GM12878 (cell line): ENCODE results near the gene REV3L. TPM values are rescaled to one million over a fixed set of nuclear protein-coding genes. Genes with fewer than 3 reads are reported as not detected.

Experiments
- ATAC-seq: fragments of 200-7000 bp; cut with Tn5 transposase; 3 replicates; pipeline ENCODE4 v1.9.1; 2020; ENCODE audit warnings: mild to moderate bottlenecking, moderate library complexity
- BruUV-seq: library from RNA; stranded (reverse); fragments of 400-500 nt; replicated peaks from 2 replicates; lab custom pipeline; 2021; lab: Mats Ljungman, UMichigan
- CTCF ChIA-PET: fragments of 300-600 bp; sonication (Branson Sonifier 250); formaldehyde crosslinking; extraction: SDS; loops from one replicate; lab custom pipeline; 2021; ENCODE audit warnings: inconsistent platforms; lab: Yijun Ruan, JAX
- POLR2A ChIA-PET: fragments of 350-600 bp; formaldehyde crosslinking; extraction: SDS; loops from one replicate; lab custom pipeline; 2021; ENCODE audit warnings: inconsistent platforms; lab: Charles Lee
- RAD21 ChIA-PET: fragments of 300-600 bp; sonication (Branson Sonifier 250); formaldehyde crosslinking; loops from one replicate; lab custom pipeline; 2023; ENCODE audit warnings: antibody characterized with exemption; ENCODE audit not compliant: unreplicated experiment; lab: Charles Lee
- SMC1A ChIA-PET: fragments of 300-600 bp; sonication (Branson Sonifier 250); formaldehyde crosslinking; loops from one replicate; lab custom pipeline; 2023; ENCODE audit not compliant: unreplicated experiment, uncharacterized antibody; lab: Charles Lee
- DNase-seq: peaks from one replicate; pipeline ENCODE4 v3.0.0-alpha.2; 2011; ENCODE audit warnings: low read depth, low spot score
- FAIRE-seq: peaks from 3 replicates; lab custom pipeline; 2011; peaks lifted over from hg19 to GRCh38; lab: Jason Lieb, UNC
- H2AFZ ChIP-seq: 2 replicates; pipeline ENCODE4 v1.6.0; 2011; ENCODE audit warnings: low read depth, low read length, control low read depth; ENCODE audit not compliant: control insufficient read depth
- H3K27ac ChIP-seq: 2 replicates; pipeline ENCODE4 v1.5.1; 2011; ENCODE audit warnings: control low read depth; ENCODE audit not compliant: control insufficient read depth, insufficient read depth
- H3K27me3 ChIP-seq, 2 experiments: replicated peaks in 1 of 2; 2 replicates each; pipeline versions ENCODE4 v1.6.0 to v1.6.1; 2011; ENCODE audit warnings: low read length in 1 of 2; ENCODE audit not compliant: control insufficient read depth in 2 of 2, insufficient read depth in 2 of 2
- H3K36me3 ChIP-seq, 2 experiments: 2 replicates each; pipeline ENCODE4 v1.5.1; 2011; ENCODE audit warnings: low read length in 1 of 2; ENCODE audit not compliant: control insufficient read depth in 2 of 2, insufficient read depth in 2 of 2
- H3K4me1 ChIP-seq: 2 replicates; pipeline ENCODE4 v1.6.1; 2011; ENCODE audit warnings: mild to moderate bottlenecking, low read length, moderate library complexity, mixed read lengths; ENCODE audit not compliant: control insufficient read depth, insufficient read depth
- H3K4me2 ChIP-seq: 2 replicates; pipeline ENCODE4 v1.6.0; 2011; ENCODE audit warnings: control low read depth; ENCODE audit not compliant: control insufficient read depth, insufficient read depth
- H3K4me3 ChIP-seq: fragments of 200-600 bp; sonication (generic); 2 replicates; pipeline ENCODE4 v1.5.1; 2016
- H3K79me2 ChIP-seq: 2 replicates; pipeline ENCODE4 v1.6.0; 2011; ENCODE audit warnings: low read length; ENCODE audit not compliant: control insufficient read depth, insufficient read depth
- H3K9ac ChIP-seq: 2 replicates; pipeline ENCODE4 v1.8.0; 2011; ENCODE audit warnings: low read length, control low read depth, mixed read lengths; ENCODE audit not compliant: control insufficient read depth, insufficient read depth
- H3K9me3 ChIP-seq: replicated peaks from 3 replicates; pipeline ENCODE4 v1.5.1; 2011; ENCODE audit warnings: mild to moderate bottlenecking, low read length; ENCODE audit not compliant: control insufficient read depth, insufficient read depth
- H4K20me1 ChIP-seq: 2 replicates; pipeline ENCODE4 v1.6.0; 2011; ENCODE audit not compliant: control insufficient read depth, insufficient read depth
- BCL11A ChIP-seq: IDR thresholded peaks from 2 replicates; pipeline ENCODE4 v1.6.1; 2011; ENCODE audit warnings: low read depth, low read length
- E4F1 ChIP-seq: fragments of 450-650 bp; IDR thresholded peaks from 2 replicates; pipeline ENCODE4 v1.6.1; 2018; ENCODE audit warnings: borderline replicate concordance, mild to moderate bottlenecking; ENCODE audit not compliant: partially characterized antibody
- IKZF1 ChIP-seq: fragments of 450-650 bp; conservative IDR thresholded peaks from 2 replicates; pipeline ENCODE4 v1.6.1; 2017; ENCODE audit warnings: antibody characterized with exemption, mild to moderate bottlenecking
- LARP7 ChIP-seq: fragments of 450-650 bp; IDR thresholded peaks from 2 replicates; pipeline ENCODE4 v1.6.1; 2017; ENCODE audit warnings: mild to moderate bottlenecking
- SREBF2 ChIP-seq: IDR thresholded peaks from 2 replicates; pipeline ENCODE4 v1.6.1; 2012; ENCODE audit warnings: mild to moderate bottlenecking, low read length
- SRF ChIP-seq, 2 experiments: IDR thresholded peaks; 2 replicates each; pipeline ENCODE4 v1.6.1; 2011; ENCODE audit warnings: low read depth in 2 of 2, low read length in 2 of 2, mild to moderate bottlenecking in 1 of 2, moderate library complexity in 1 of 2
- STAT3 ChIP-seq: IDR thresholded peaks from 2 replicates; pipeline ENCODE4 v1.6.1; 2011; ENCODE audit warnings: low read depth, low read length, improper control_type of control experiment
- TAF1 ChIP-seq: IDR thresholded peaks from 2 replicates; pipeline ENCODE4 v1.6.1; 2011; ENCODE audit warnings: mild to moderate bottlenecking, low read depth, low read length, borderline replicate concordance
- ZNF592 ChIP-seq: fragments of 450-650 bp; IDR thresholded peaks from 2 replicates; pipeline ENCODE4 v1.6.1; 2017; ENCODE audit warnings: mild to moderate bottlenecking, moderate library complexity
- WGBS: methylation state at CpG from one replicate; pipeline ENCODE4 v1.1.6; 2016; ENCODE audit warnings: low lambda C conversion rate; ENCODE audit not compliant: insufficient replicate concordance, insufficient coverage; ENCODE audit errors: missing lambda C conversion rate; 5-methylcytosine and 5-hydroxymethylcytosine counted together
- in situ Hi-C: fragments of 300-500 bp; cut with MboI; formaldehyde crosslinking; loops from 9 replicates; pipeline ENCODE4 v1.14.3; 2018; ENCODE audit warnings: mixed read lengths
- intact Hi-C: fragments of 100-400 bp; cut with micrococcal nuclease; formaldehyde crosslinking; loops from one replicate; pipeline ENCODE4 v1.14.2; 2022; ENCODE audit not compliant: unreplicated experiment
- polyA plus RNA-seq, 11 experiments: library from polyadenylated mRNA; depleted of rRNA in 4 of 11; unstranded in 6 of 11; stranded (reverse) in 5 of 11; fragments of >200 nt; fragmentation: Nextera tagmentation in 4 of 11; fragmentation: Illumina TruSeq in 1 of 11; extraction: Ambion mirVana in 4 of 11; extraction: Trizol in 1 of 11; gene quantifications; 1 replicate in 1 of 11; 2 replicates in 10 of 11; pipeline versions ENCODE4 v1.2.1 to v1.2.3, GENCODE V29; 2011 to 2016; ENCODE audit warnings: inconsistent platforms in 2 of 11, missing spikeins in 2 of 11, low read depth in 1 of 11
- total RNA-seq, 4 experiments: library from RNA; depleted of rRNA in 3 of 4; stranded (reverse); fragments of >200 nt in 3 of 4; fragmentation: Illumina TruSeq in 1 of 4; extraction: Trizol in 1 of 4; gene quantifications; 2 replicates each; pipeline versions ENCODE4 v1.2.1 to v1.2.3, GENCODE V29; 2013 to 2021

The REV3L gene
- total and polyA plus RNA-seq, 10 of the 15 experiments (the other 5 are each of a cell fraction or from before 2014, with no cell fraction given) = 7.6 to 33.6 (median 21.5) TPM

- intact Hi-C loops = no loop called here
- Histone ChIP-seq H3K27me3 (no peaks in the 10 kb centered on the region), H3K9ac (no peak overlapping the region), H3K36me3 (no peaks in the 10 kb centered on the region), H3K4me3 (no peak overlapping the region), H3K27ac (no peak overlapping the region), H3K79me2 (no peaks in the 10 kb centered on the region), H2AFZ (no peak overlapping the region), H4K20me1 (no peaks in the 10 kb centered on the region), H3K4me1 (no peaks in the 10 kb centered on the region), H3K9me3 (no peaks in the 10 kb centered on the region), H3K4me2 (no peak overlapping the region)
- ATAC-seq (no peak), FAIRE-seq (no peak), DNase-seq (no peak)
- in situ Hi-C loops = no loop called here
- ChIA-PET SMC1A (no interaction called here), POLR2A (interaction anchor here (0.7 kb wide), 1 partner anchor 542 kb away, joined by 4 read pairs; no protein-coding TSS in a partner anchor), RAD21 (no interaction called here), CTCF (no interaction called here)
- no peak for TF ChIP-seq SREBF2
- no TSS peak for BruUV-seq
Measured at GRCh38 chr6:111520524-111520923, 37.5 kb upstream of the REV3L start.

GRCh38 chr6:111517965-111518364, 34.9 kb upstream of the REV3L start:
- CTCF ChIA-PET = interaction anchor here (0.7 to 1.0 kb wide), 2 partner anchors 9 to 179 kb away, joined by 3 to 4 read pairs; no protein-coding TSS in a partner anchor
- TF ChIP-seq IKZF1 (no peak), TAF1 (no peak), LARP7 (no peak), STAT3 (no peak), ZNF592 (no peak), SRF (IDR thresholded peaks at IDR 0.05; ENCODE audit: low read depth in 2 of 2, low read length in 2 of 2) (no peak), E4F1 (no peak), BCL11A (no peak)

More at GRCh38 chr6:111517965-111518364, 34.9 kb upstream of the REV3L start:
- ATAC-seq = no peak
- no peak overlapping the region for H2AFZ ChIP-seq
- ChIA-PET POLR2A (no interaction called here), RAD21 (no interaction called here), SMC1A (interaction anchor here (1.2 kb wide), 1 partner anchor 259 kb away, joined by 4 read pairs; a partner anchor contains a TSS)
- no peak overlapping the region for H3K27ac ChIP-seq
- no peaks in the 10 kb centered on the region for H3K27me3 ChIP-seq
- no TSS peak for BruUV-seq
- H3K4me1 ChIP-seq = no peaks in the 10 kb centered on the region
- 96% methylated on average over 4 of the region's 4 CpGs for WGBS
- H4K20me1 ChIP-seq = no peaks in the 10 kb centered on the region
- no peak for DNase-seq
- in situ Hi-C loops = no loop called here
- intact Hi-C loops = no loop called here
- H3K9ac ChIP-seq = no peak overlapping the region
- H3K4me3 ChIP-seq = no peak overlapping the region
- no peaks in the 10 kb centered on the region for H3K9me3 ChIP-seq
- no peaks in the 10 kb centered on the region for H3K36me3 ChIP-seq
- no peak overlapping the region for H3K4me2 ChIP-seq
- H3K79me2 ChIP-seq = no peaks in the 10 kb centered on the region
- no peak for FAIRE-seq
